ENCODE measurements around the gene FLT1.

FLT1 gene

DNA sequence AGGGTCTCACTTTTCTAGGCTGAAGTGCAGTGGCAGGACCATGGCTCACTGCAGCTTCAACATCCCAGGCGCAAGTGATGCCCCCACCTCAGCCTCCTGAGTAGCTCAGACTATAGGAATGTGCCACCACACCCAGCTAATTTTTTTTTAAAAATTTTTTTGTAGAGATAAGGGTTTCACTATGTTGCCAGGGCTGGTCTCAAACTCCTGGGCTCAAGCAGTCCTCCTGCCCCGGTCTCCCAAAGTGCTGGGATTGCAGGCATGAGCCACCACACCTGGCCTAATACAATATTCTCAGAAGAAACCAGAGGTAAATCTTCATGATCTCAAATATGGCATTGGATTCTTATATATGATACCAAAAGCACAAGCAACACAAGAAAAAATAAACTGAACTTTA is 47.7 kb downstream of the FLT1 start:
- H3K4me1 ChIP-seq (ENCODE audit: insufficient read depth, low read length): peaks cover 11% of the 10 kb centered on the region
- no peak overlapping the region for H2AFZ ChIP-seq (ENCODE audit: low read depth, low read length)
- DNase-seq (no peak), ATAC-seq (ENCODE audit: insufficient read depth, low read depth) (no peak)
- H3K9ac ChIP-seq (ENCODE audit: low read depth, low read length): no peak overlapping the region
- TF ChIP-seq, protein P1, sequence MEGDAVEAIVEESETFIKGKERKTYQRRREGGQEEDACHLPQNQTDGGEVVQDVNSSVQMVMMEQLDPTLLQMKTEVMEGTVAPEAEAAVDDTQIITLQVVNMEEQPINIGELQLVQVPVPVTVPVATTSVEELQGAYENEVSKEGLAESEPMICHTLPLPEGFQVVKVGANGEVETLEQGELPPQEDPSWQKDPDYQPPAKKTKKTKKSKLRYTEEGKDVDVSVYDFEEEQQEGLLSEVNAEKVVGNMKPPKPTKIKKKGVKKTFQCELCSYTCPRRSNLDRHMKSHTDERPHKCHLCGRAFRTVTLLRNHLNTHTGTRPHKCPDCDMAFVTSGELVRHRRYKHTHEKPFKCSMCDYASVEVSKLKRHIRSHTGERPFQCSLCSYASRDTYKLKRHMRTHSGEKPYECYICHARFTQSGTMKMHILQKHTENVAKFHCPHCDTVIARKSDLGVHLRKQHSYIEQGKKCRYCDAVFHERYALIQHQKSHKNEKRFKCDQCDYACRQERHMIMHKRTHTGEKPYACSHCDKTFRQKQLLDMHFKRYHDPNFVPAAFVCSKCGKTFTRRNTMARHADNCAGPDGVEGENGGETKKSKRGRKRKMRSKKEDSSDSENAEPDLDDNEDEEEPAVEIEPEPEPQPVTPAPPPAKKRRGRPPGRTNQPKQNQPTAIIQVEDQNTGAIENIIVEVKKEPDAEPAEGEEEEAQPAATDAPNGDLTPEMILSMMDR (IDR thresholded peaks at IDR 0.05; ENCODE audit: borderline replicate concordance, extremely low read depth, low read length, poor library complexity, severe bottlenecking): no peak
- no peak for TF ChIP-seq EZH2 (IDR thresholded peaks at IDR 0.05; ENCODE audit: borderline replicate concordance, low read depth, low read length, severe bottlenecking)
- no peaks in the 10 kb centered on the region for H3K79me2 ChIP-seq (ENCODE audit: insufficient read depth, low read length)
- no peaks in the 10 kb centered on the region for H4K20me1 ChIP-seq (ENCODE audit: insufficient read depth, low read length)
- H3K27ac ChIP-seq (ENCODE audit: low read length): no peak overlapping the region
- H3K27me3 ChIP-seq (ENCODE audit: insufficient read depth, low read length, poor library complexity): no peaks in the 10 kb centered on the region
- no peaks in the 10 kb centered on the region for H3K36me3 ChIP-seq (ENCODE audit: insufficient read depth, low read length)
- H3K4me2 ChIP-seq (ENCODE audit: insufficient read depth, low read length): no peak overlapping the region
- H3K4me3 ChIP-seq (ENCODE audit: low read depth in 1 of 2, low read length in 2 of 2): no peak overlapping the region
- H3K9me3 ChIP-seq (ENCODE audit: insufficient read depth, low read length, severe bottlenecking): peaks cover 4% of the 10 kb centered on the region

DNA sequence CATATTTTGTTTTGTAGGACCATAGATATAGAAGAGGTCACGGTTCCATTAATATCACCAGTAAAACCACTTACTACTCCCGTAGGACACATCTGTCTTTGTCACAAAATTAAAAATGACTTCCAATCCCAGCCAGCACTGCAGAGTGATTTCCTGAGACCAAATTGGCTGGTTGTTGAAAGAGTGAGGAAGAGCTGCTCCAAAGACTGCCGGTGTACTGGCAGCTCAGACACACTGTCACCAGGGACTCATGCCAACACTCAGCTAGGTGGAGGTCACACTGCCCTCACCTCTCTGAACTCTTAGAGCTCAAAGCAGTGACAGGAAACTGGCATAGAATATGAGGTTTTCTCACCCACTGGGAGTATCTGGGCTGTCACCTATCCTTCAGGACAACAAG is 52.1 kb downstream of the FLT1 start:
- peak; percentile 55; the same call in 2 of the 3 replicates for ATAC-seq (ENCODE audit: insufficient read depth, low read depth)
- no peaks in the 10 kb centered on the region for H4K20me1 ChIP-seq (ENCODE audit: insufficient read depth, low read length)
- no peak overlapping the region for H3K9ac ChIP-seq (ENCODE audit: low read depth, low read length)
- DNase-seq: no peak
- peaks cover 32% of the 10 kb centered on the region for H3K4me1 ChIP-seq (ENCODE audit: insufficient read depth, low read length)
- H3K27me3 ChIP-seq (ENCODE audit: insufficient read depth, low read length, poor library complexity): no peaks in the 10 kb centered on the region
- no peaks in the 10 kb centered on the region for H3K36me3 ChIP-seq (ENCODE audit: insufficient read depth, low read length)
- H3K4me2 ChIP-seq (ENCODE audit: insufficient read depth, low read length): no peak overlapping the region
- H2AFZ ChIP-seq (ENCODE audit: low read depth, low read length): no peak overlapping the region
- peaks cover 8% of the 10 kb centered on the region for H3K9me3 ChIP-seq (ENCODE audit: insufficient read depth, low read length, severe bottlenecking)
- no peaks in the 10 kb centered on the region for H3K79me2 ChIP-seq (ENCODE audit: insufficient read depth, low read length)
- H3K27ac ChIP-seq (ENCODE audit: low read length): peak overlapping the region; percentile 58
- TF ChIP-seq EZH2 (IDR thresholded peaks at IDR 0.05; ENCODE audit: borderline replicate concordance, low read depth, low read length, severe bottlenecking): no peak
- TF ChIP-seq, protein P1 (IDR thresholded peaks at IDR 0.05; ENCODE audit: borderline replicate concordance, extremely low read depth, low read length, poor library complexity, severe bottlenecking): no peak
- H3K4me3 ChIP-seq (ENCODE audit: low read depth in 1 of 2, low read length in 2 of 2): no peak overlapping the region

- Histone ChIP-seq H4K20me1 (ENCODE audit: insufficient read depth, low read length) (no peaks in the 10 kb centered on the region), H3K79me2 (ENCODE audit: insufficient read depth, low read length) (no peaks in the 10 kb centered on the region), H3K4me3 (ENCODE audit: low read depth in 1 of 2, low read length in 2 of 2) (no peak overlapping the region), H3K36me3 (ENCODE audit: insufficient read depth, low read length) (no peaks in the 10 kb centered on the region), H3K4me1 (ENCODE audit: insufficient read depth, low read length) (peaks cover 43% of the 10 kb centered on the region), H3K9me3 (ENCODE audit: insufficient read depth, low read length, severe bottlenecking) (peaks cover 8% of the 10 kb centered on the region), H3K4me2 (ENCODE audit: insufficient read depth, low read length) (no peak overlapping the region), H3K27ac (ENCODE audit: low read length) (peak overlapping the region; percentile 77; the same call in 1 of the 2 replicates), H2AFZ (ENCODE audit: low read depth, low read length) (no peak overlapping the region), H3K9ac (ENCODE audit: low read depth, low read length) (no peak overlapping the region), H3K27me3 (ENCODE audit: insufficient read depth, low read length, poor library complexity) (no peaks in the 10 kb centered on the region)
- no peak for TF ChIP-seq EZH2 (IDR thresholded peaks at IDR 0.05; ENCODE audit: borderline replicate concordance, low read depth, low read length, severe bottlenecking)
- TF ChIP-seq, protein P1 (IDR thresholded peaks at IDR 0.05; ENCODE audit: borderline replicate concordance, extremely low read depth, low read length, poor library complexity, severe bottlenecking): no peak
- ATAC-seq (ENCODE audit: insufficient read depth, low read depth) (no peak), DNase-seq (no peak)
These were observed 53.4 kb downstream of the FLT1 start for GRCh38 chr13:28441529-28441928.

All from DND-41 (cell line).